ENCODE data around the gene SEBOX.

Gene SEBOX

DNA sequence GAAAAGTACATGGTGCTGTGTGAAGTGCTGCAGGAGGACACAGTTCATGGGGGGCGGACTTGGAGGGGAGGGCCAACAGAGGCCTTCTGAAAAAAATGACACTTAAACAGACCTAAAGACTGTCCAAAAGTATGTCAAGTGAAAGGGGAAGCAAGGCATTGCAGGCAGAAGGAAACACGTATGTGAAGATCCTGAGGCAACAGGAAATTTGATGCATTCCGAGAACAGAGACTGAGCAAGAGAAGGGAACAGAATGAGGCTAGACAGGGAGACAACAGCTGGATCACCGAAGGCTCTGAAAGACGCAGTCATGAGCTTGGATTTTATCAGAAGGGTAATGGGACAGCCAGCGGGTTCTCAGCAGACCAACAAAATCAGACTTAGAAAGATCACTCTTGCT, 30.8 kb downstream of the SEBOX start:
- TF ChIP-seq EZH2phosphoT487 (IDR thresholded peaks at IDR 0.05; ENCODE audit: low read length) (no peak), EZH2 (optimal IDR thresholded peaks at IDR 0.05; ENCODE audit: low read depth, low read length) (no peak)
- TF ChIP-seq, protein P1, sequence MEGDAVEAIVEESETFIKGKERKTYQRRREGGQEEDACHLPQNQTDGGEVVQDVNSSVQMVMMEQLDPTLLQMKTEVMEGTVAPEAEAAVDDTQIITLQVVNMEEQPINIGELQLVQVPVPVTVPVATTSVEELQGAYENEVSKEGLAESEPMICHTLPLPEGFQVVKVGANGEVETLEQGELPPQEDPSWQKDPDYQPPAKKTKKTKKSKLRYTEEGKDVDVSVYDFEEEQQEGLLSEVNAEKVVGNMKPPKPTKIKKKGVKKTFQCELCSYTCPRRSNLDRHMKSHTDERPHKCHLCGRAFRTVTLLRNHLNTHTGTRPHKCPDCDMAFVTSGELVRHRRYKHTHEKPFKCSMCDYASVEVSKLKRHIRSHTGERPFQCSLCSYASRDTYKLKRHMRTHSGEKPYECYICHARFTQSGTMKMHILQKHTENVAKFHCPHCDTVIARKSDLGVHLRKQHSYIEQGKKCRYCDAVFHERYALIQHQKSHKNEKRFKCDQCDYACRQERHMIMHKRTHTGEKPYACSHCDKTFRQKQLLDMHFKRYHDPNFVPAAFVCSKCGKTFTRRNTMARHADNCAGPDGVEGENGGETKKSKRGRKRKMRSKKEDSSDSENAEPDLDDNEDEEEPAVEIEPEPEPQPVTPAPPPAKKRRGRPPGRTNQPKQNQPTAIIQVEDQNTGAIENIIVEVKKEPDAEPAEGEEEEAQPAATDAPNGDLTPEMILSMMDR (IDR thresholded peaks at IDR 0.05; ENCODE audit: low read length): no peak
- no peaks in the 10 kb centered on the region for H3F3A ChIP-seq (ENCODE audit: insufficient read depth, low read length)
- peaks cover 54% of the 10 kb centered on the region for H3K79me2 ChIP-seq (ENCODE audit: low read length)
- no peak overlapping the region for H3K27ac ChIP-seq (ENCODE audit: low read length)
- H4K20me1 ChIP-seq (ENCODE audit: insufficient read depth, low read length): no peaks in the 10 kb centered on the region
- DNase-seq: no peak
- H3K36me3 ChIP-seq (replicated peaks; ENCODE audit: insufficient read depth, low read length): no peaks in the 10 kb centered on the region
- H3K4me3 ChIP-seq (ENCODE audit: low read length): peak overlapping the region; percentile 91
- no peaks in the 10 kb centered on the region for H3K27me3 ChIP-seq (replicated peaks; ENCODE audit: insufficient read depth, low read length)
- no peaks in the 10 kb centered on the region for H3K9me2 ChIP-seq (replicated peaks; ENCODE audit: insufficient read depth, low read length)
- H3K4me1 ChIP-seq (ENCODE audit: low read length): peaks cover 18% of the 10 kb centered on the region
- peak overlapping the region; percentile 84 for H3K4me2 ChIP-seq (ENCODE audit: low read depth, low read length)
- peak overlapping the region; percentile 80; the same call in 1 of the 2 replicates for H3K9ac ChIP-seq (ENCODE audit: low read length)
- no peak overlapping the region for H2AFZ ChIP-seq (ENCODE audit: low read length)
- H3K9me3 ChIP-seq (replicated peaks; ENCODE audit: insufficient read depth, low read length): no peaks in the 10 kb centered on the region

DNA sequence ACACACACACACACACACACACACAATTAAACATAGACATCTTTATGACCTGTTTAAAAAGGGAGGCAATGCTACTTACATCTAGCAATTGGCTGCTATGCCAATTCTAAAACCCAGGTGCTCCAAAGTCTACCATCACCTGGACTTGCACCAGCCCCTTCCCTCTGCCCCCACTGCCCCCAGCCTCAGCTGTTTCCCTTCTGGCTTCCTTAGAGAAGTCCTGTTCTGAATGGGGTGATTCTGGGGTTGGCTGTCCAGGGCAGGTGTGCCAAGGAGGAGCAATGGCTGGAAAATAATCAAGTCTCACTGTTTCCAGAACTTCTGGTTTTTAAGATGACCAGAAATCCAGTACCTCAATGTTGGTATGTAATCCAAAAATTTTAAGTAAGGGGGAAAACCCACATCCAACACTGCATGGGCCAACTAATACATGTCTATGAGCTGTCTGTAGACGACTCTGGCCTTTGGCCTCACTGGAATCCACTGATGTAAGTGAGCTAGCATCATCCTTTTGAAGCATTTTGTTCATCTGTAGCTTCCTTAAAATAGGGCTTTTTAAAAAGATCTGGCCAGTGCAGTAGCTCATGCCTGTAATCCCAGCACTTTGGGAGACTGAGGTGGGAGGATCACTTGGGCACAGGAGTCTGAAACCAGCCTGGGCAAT, 31.8 kb downstream of the SEBOX start:
- no peak overlapping the region for H3K4me3 ChIP-seq (ENCODE audit: low read length)
- H3K9ac ChIP-seq (ENCODE audit: low read length): no peak overlapping the region
- peaks cover 18% of the 10 kb centered on the region for H3K4me1 ChIP-seq (ENCODE audit: low read length)
- TF ChIP-seq, protein P1 (IDR thresholded peaks at IDR 0.05; ENCODE audit: low read length): no peak
- no peak for TF ChIP-seq EZH2phosphoT487 (IDR thresholded peaks at IDR 0.05; ENCODE audit: low read length)
- TF ChIP-seq EZH2 (optimal IDR thresholded peaks at IDR 0.05; ENCODE audit: low read depth, low read length): no peak
- H3F3A ChIP-seq (ENCODE audit: insufficient read depth, low read length): no peaks in the 10 kb centered on the region
- H2AFZ ChIP-seq (ENCODE audit: low read length): no peak overlapping the region
- DNase-seq: no peak
- H3K79me2 ChIP-seq (ENCODE audit: low read length): peaks cover 49% of the 10 kb centered on the region
- H3K27me3 ChIP-seq (replicated peaks; ENCODE audit: insufficient read depth, low read length): no peaks in the 10 kb centered on the region
- H3K9me2 ChIP-seq (replicated peaks; ENCODE audit: insufficient read depth, low read length): no peaks in the 10 kb centered on the region
- H3K27ac ChIP-seq (ENCODE audit: low read length): no peak overlapping the region
- H3K36me3 ChIP-seq (replicated peaks; ENCODE audit: insufficient read depth, low read length): no peaks in the 10 kb centered on the region
- no peak overlapping the region for H3K4me2 ChIP-seq (ENCODE audit: low read depth, low read length)
- H4K20me1 ChIP-seq (ENCODE audit: insufficient read depth, low read length): no peaks in the 10 kb centered on the region
- no peaks in the 10 kb centered on the region for H3K9me3 ChIP-seq (replicated peaks; ENCODE audit: insufficient read depth, low read length)

DNA sequence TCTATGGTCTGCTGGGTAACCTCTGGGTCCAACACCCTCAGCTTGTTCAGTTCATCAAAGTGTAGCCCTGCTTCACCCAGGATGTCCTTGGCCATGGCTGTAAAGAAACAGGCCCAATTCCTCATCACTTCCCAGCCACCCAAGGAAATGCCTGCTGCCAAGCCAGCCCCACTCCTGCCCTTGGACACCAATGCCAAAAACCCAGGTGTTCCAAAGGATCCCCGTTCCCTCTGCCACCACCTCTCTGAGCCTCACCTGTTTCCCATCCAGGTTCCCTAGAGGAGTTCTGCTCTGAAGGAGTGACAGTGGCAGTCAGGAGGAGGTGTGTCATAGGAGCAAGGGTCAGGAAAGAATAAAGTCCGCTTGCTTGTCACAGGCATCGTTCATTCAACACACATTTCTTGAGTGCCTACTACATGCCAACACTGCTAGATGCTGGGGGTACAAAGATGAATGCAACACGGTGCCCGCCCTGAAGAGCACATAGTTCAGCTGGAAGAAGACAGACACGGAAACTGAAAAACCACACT, 33.0 kb downstream of the SEBOX start:
- Histone ChIP-seq H3K4me2 (ENCODE audit: low read depth, low read length) (no peak overlapping the region), H2AFZ (ENCODE audit: low read length) (no peak overlapping the region), H3K4me3 (ENCODE audit: low read length) (no peak overlapping the region), H4K20me1 (ENCODE audit: insufficient read depth, low read length) (no peaks in the 10 kb centered on the region), H3K9me3 (replicated peaks; ENCODE audit: insufficient read depth, low read length) (no peaks in the 10 kb centered on the region), H3K79me2 (ENCODE audit: low read length) (peaks cover 43% of the 10 kb centered on the region), H3K9me2 (replicated peaks; ENCODE audit: insufficient read depth, low read length) (no peaks in the 10 kb centered on the region), H3K36me3 (replicated peaks; ENCODE audit: insufficient read depth, low read length) (no peaks in the 10 kb centered on the region), H3K4me1 (ENCODE audit: low read length) (peaks cover 17% of the 10 kb centered on the region), H3K27ac (ENCODE audit: low read length) (no peak overlapping the region), H3K9ac (ENCODE audit: low read length) (no peak overlapping the region), H3F3A (ENCODE audit: insufficient read depth, low read length) (no peaks in the 10 kb centered on the region), H3K27me3 (replicated peaks; ENCODE audit: insufficient read depth, low read length) (no peaks in the 10 kb centered on the region)
- DNase-seq: no peak
- no peak for TF ChIP-seq EZH2 (optimal IDR thresholded peaks at IDR 0.05; ENCODE audit: low read depth, low read length)
- TF ChIP-seq, protein P1 (IDR thresholded peaks at IDR 0.05; ENCODE audit: low read length): no peak
- no peak for TF ChIP-seq EZH2phosphoT487 (IDR thresholded peaks at IDR 0.05; ENCODE audit: low read length)
